Osteocyte (in vitro differentiated cells): ENCODE results near the gene MYH7B. TPM values are rescaled to one million over a fixed set of nuclear protein-coding genes. Genes with fewer than 3 reads are reported as not detected.

ENCODE experiments used
- DNase-seq: peaks from one replicate; pipeline ENCODE4 v3.0.0; 2021; ENCODE audit warnings: mixed read lengths; ENCODE audit not compliant: unreplicated experiment; ENCODE audit errors: extremely low spot score
- H3K27ac Mint-ChIP-seq: one replicate; pipeline ENCODE4 v1.8.0; 2021; ENCODE audit warnings: mild to moderate bottlenecking, mixed read lengths; ENCODE audit not compliant: unreplicated experiment
- H3K27me3 Mint-ChIP-seq: one replicate; pipeline ENCODE4 v1.8.0; 2021; ENCODE audit warnings: mixed read lengths; ENCODE audit not compliant: unreplicated experiment
- H3K36me3 Mint-ChIP-seq: one replicate; pipeline ENCODE4 v1.8.0; 2021; ENCODE audit warnings: mixed read lengths; ENCODE audit not compliant: unreplicated experiment
- H3K4me1 Mint-ChIP-seq: one replicate; pipeline ENCODE4 v1.8.0; 2021; ENCODE audit warnings: mixed read lengths; ENCODE audit not compliant: unreplicated experiment
- H3K4me3 Mint-ChIP-seq: one replicate; pipeline ENCODE4 v1.8.0; 2021; ENCODE audit warnings: mild to moderate bottlenecking, moderate library complexity, mixed read lengths; ENCODE audit not compliant: unreplicated experiment
- H3K9me3 Mint-ChIP-seq: one replicate; pipeline ENCODE4 v1.8.0; 2021; ENCODE audit warnings: mixed read lengths; ENCODE audit not compliant: unreplicated experiment
- total RNA-seq: library from RNA; stranded (reverse); gene quantifications from 2 replicates; pipeline ENCODE4 v1.2.1, GENCODE V29; 2021
- TF ChIP-seq, protein P1 (sequence below): fragments of 200-600 bp; sonication (generic); IDR thresholded peaks from 2 replicates; pipeline ENCODE4 v1.5.0; 2021; ENCODE audit warnings: antibody characterized with exemption, mild to moderate bottlenecking, moderate library complexity

Gene MYH7B
- total RNA-seq, 1 donor from 2014 or later, result 0.86 TPM

GRCh38 chr20:34983995-34984735 is 28.5 kb downstream of the MYH7B start:
- TF ChIP-seq, protein P1, sequence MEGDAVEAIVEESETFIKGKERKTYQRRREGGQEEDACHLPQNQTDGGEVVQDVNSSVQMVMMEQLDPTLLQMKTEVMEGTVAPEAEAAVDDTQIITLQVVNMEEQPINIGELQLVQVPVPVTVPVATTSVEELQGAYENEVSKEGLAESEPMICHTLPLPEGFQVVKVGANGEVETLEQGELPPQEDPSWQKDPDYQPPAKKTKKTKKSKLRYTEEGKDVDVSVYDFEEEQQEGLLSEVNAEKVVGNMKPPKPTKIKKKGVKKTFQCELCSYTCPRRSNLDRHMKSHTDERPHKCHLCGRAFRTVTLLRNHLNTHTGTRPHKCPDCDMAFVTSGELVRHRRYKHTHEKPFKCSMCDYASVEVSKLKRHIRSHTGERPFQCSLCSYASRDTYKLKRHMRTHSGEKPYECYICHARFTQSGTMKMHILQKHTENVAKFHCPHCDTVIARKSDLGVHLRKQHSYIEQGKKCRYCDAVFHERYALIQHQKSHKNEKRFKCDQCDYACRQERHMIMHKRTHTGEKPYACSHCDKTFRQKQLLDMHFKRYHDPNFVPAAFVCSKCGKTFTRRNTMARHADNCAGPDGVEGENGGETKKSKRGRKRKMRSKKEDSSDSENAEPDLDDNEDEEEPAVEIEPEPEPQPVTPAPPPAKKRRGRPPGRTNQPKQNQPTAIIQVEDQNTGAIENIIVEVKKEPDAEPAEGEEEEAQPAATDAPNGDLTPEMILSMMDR, result no peak
- no peaks in the 10 kb centered on the region for H3K9me3 Mint-ChIP-seq
- H3K36me3 Mint-ChIP-seq, result no peaks in the 10 kb centered on the region
- no peak overlapping the region for H3K4me3 Mint-ChIP-seq
- peaks cover 8% of the 10 kb centered on the region for H3K27me3 Mint-ChIP-seq
- no peak for DNase-seq
- H3K27ac Mint-ChIP-seq, result no peak overlapping the region
- H3K4me1 Mint-ChIP-seq, result peaks cover 13% of the 10 kb centered on the region

DNA sequence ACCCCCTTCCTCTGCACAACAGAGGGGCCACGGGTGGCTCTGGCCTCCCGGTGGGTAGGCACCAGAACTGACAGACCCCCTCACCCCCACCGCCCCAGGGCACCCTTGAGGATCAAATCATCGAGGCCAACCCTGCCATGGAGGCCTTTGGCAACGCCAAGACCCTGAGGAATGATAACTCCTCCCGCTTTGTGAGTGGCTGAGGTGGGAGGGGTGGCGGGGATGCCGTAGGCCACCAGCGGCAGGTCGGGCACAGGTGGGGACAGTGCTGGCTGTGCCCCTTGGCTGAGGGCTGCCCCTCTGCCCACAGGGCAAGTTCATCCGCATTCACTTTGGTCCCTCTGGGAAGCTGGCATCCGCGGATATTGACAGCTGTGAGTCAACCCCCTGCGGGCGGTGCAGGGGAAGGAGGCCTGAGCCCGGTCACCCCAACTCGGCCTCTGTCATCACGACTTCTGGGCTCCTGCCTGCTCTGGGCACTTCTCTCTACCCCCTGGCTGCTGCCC is 29.1 kb downstream of the MYH7B start:
- no peak overlapping the region for H3K27ac Mint-ChIP-seq

GRCh38 chr20:34985461-34986310 is 30.0 kb downstream of the MYH7B start:
- Mint-ChIP-seq H3K4me3 (no peak overlapping the region), H3K9me3 (no peaks in the 10 kb centered on the region), H3K27ac (no peak overlapping the region), H3K27me3 (peaks cover 8% of the 10 kb centered on the region), H3K36me3 (no peaks in the 10 kb centered on the region), H3K4me1 (peaks cover 13% of the 10 kb centered on the region)
- TF ChIP-seq, protein P1, result no peak
- no peak for DNase-seq

More for the DNA sequence above, 29.1 kb downstream of the MYH7B start:
- peaks cover 8% of the 10 kb centered on the region for H3K27me3 Mint-ChIP-seq
- H3K4me3 Mint-ChIP-seq, result no peak overlapping the region
- H3K36me3 Mint-ChIP-seq, result no peaks in the 10 kb centered on the region
- H3K4me1 Mint-ChIP-seq, result peaks cover 13% of the 10 kb centered on the region
- TF ChIP-seq, protein P1, result no peak
- no peak for DNase-seq
- no peaks in the 10 kb centered on the region for H3K9me3 Mint-ChIP-seq

GRCh38 chr20:34986311-34987287 is 30.9 kb downstream of the MYH7B start:
- TF ChIP-seq, protein P1, result no peak
- Mint-ChIP-seq H3K36me3 (no peaks in the 10 kb centered on the region), H3K9me3 (no peaks in the 10 kb centered on the region), H3K4me1 (peaks cover 13% of the 10 kb centered on the region), H3K4me3 (no peak overlapping the region), H3K27me3 (peaks cover 8% of the 10 kb centered on the region), H3K27ac (no peak overlapping the region)
- no peak for DNase-seq
